Keratinocyte (primary cell): ENCODE results near the gene GNPTAB. TPM values are rescaled to one million over a fixed set of nuclear protein-coding genes. Genes with fewer than 3 reads are reported as not detected.
A peak's percentile ranks its signal among the peaks of the same experiment; 100 is the strongest.
"Not testable (repeated sequence)": the region's sequence is repeated elsewhere in the genome, so short reads cannot be mapped to it uniquely, and the experiment has no call there.

Source experiments
- DNase-seq: peaks from one replicate; pipeline ENCODE4 v3.0.0-alpha.2; 2011; ENCODE audit warnings: low read depth, missing footprints, low spot score
- FAIRE-seq: peaks from 2 replicates; lab custom pipeline; 2011; peaks lifted over from hg19 to GRCh38; lab: Jason Lieb, UNC
- H2AFZ ChIP-seq: 2 replicates; pipeline ENCODE4 v1.6.0; 2012; ENCODE audit warnings: low read length, control low read depth, inconsistent platforms; ENCODE audit not compliant: control insufficient read depth
- H3K27ac ChIP-seq: 2 replicates; pipeline ENCODE4 v1.5.1; 2011; ENCODE audit warnings: low read length; ENCODE audit not compliant: control insufficient read depth, insufficient read depth
- H3K27me3 ChIP-seq: 3 replicates; pipeline ENCODE4 v1.6.0; 2011; ENCODE audit warnings: low read length; ENCODE audit not compliant: control insufficient read depth, insufficient read depth; ENCODE audit errors: extremely low read depth
- H3K36me3 ChIP-seq, 2 experiments: 2 replicates in 1 of 2; 3 replicates in 1 of 2; pipeline ENCODE4 v1.5.1; 2011; ENCODE audit warnings: low read length in 2 of 2, mild to moderate bottlenecking in 1 of 2; ENCODE audit not compliant: control insufficient read depth in 2 of 2, insufficient read depth in 2 of 2; ENCODE audit errors: extremely low read depth in 1 of 2
- H3K4me1 ChIP-seq: 3 replicates; pipeline ENCODE4 v1.5.1; 2011; ENCODE audit warnings: low read length; ENCODE audit not compliant: control insufficient read depth, insufficient read depth; ENCODE audit errors: extremely low read depth
- H3K4me2 ChIP-seq: 3 replicates; pipeline ENCODE4 v1.6.0; 2011; ENCODE audit warnings: low read depth, low read length; ENCODE audit not compliant: control insufficient read depth, insufficient read depth; ENCODE audit errors: extremely low read depth
- H3K4me3 ChIP-seq, 3 experiments: fragments of 200-600 bp in 1 of 3; sonication (generic) in 1 of 3; 2 replicates in 2 of 3; 3 replicates in 1 of 3; pipeline ENCODE4 v1.5.1; 2011 to 2016; ENCODE audit warnings: low read length in 3 of 3, mild to moderate bottlenecking in 3 of 3, control low read depth in 2 of 3, inconsistent platforms in 1 of 3, low read depth in 1 of 3, mixed read lengths in 1 of 3, mixed run types in 1 of 3, moderate library complexity in 1 of 3; ENCODE audit not compliant: control insufficient read depth in 2 of 3, insufficient read depth in 2 of 3; ENCODE audit errors: extremely low read depth in 1 of 3
- H3K79me2 ChIP-seq: 2 replicates; pipeline ENCODE4 v1.6.0; 2012; ENCODE audit warnings: low read length; ENCODE audit not compliant: control insufficient read depth, insufficient read depth
- H3K9ac ChIP-seq: 3 replicates; pipeline ENCODE4 v1.6.0; 2011; ENCODE audit warnings: low read length; ENCODE audit not compliant: control insufficient read depth, insufficient read depth; ENCODE audit errors: extremely low read depth
- H3K9me1 ChIP-seq: 3 replicates; pipeline ENCODE4 v1.6.0; 2011; ENCODE audit warnings: low read length; ENCODE audit not compliant: control insufficient read depth, insufficient read depth; ENCODE audit errors: extremely low read depth
- H3K9me3 ChIP-seq: 2 replicates; pipeline ENCODE4 v1.5.1; 2012; ENCODE audit warnings: low read depth, low read length; ENCODE audit not compliant: control insufficient read depth
- H4K20me1 ChIP-seq: 3 replicates; pipeline ENCODE4 v1.6.0; 2011; ENCODE audit warnings: low read length; ENCODE audit not compliant: control insufficient read depth, insufficient read depth; ENCODE audit errors: extremely low read depth
- CTCF ChIP-seq, 3 experiments: IDR thresholded peaks in 1 of 3; conservative IDR thresholded peaks in 1 of 3; optimal IDR thresholded peaks in 1 of 3; 2 replicates in 2 of 3; 3 replicates in 1 of 3; pipeline versions ENCODE3 to v1.5.1; 2011; ENCODE audit warnings: low read length in 3 of 3, mild to moderate bottlenecking in 3 of 3, moderate library complexity in 2 of 3, control low read depth in 1 of 3, inconsistent platforms in 1 of 3; ENCODE audit not compliant: insufficient read depth in 2 of 3; ENCODE audit errors: extremely low read depth in 1 of 3
- EZH2 ChIP-seq: IDR thresholded peaks from one replicate; pipeline ENCODE4 v1.6.1; 2012; ENCODE audit warnings: inconsistent platforms, mild to moderate bottlenecking, low read length, moderate library complexity
- dilution Hi-C: fragments of 300-500 bp; cut with MboI; formaldehyde crosslinking; loops from one replicate; pipeline ENCODE4 v1.7.0; 2020; ENCODE audit warnings: low sequenced_read_pairs; ENCODE audit not compliant: extremely low pct_ligation_motif_present
- polyA plus RNA-seq, 5 experiments: library from polyadenylated mRNA; depleted of rRNA in 3 of 5; stranded (reverse) in 3 of 5; stranded (forward) in 1 of 5; unstranded in 1 of 5; fragments of >200 nt; gene quantifications; 1 replicate in 1 of 5; 2 replicates in 3 of 5; 3 replicates in 1 of 5; pipeline versions ENCODE4 v1.2.1 to v1.2.3, GENCODE V29; 2011 to 2012; ENCODE audit warnings: missing spikeins in 2 of 5, low read depth in 1 of 5, low replicate concordance in 1 of 5

The GNPTAB gene
- polyA plus RNA-seq, 1 donor (not counting 4 experiments of a cell fraction or from before 2014, with no cell fraction given), result 35.7 TPM

GRCh38 chr12:101737476-101737875, 93.3 kb downstream of the GNPTAB start:
- Histone ChIP-seq H3K4me3 (no peak overlapping the region), H3K9me3 (no peaks in the 10 kb centered on the region), H3K4me1 (no peaks in the 10 kb centered on the region), H2AFZ (no peak overlapping the region), H3K4me2 (no peak overlapping the region), H3K36me3 (peaks cover 0 to 3% of the 10 kb centered on the region in 2 experiments), H3K79me2 (no peaks in the 10 kb centered on the region), H3K27ac (no peak overlapping the region), H3K9me1 (no peaks in the 10 kb centered on the region), H3K9ac (no peak overlapping the region), H4K20me1 (no peaks in the 10 kb centered on the region), H3K27me3 (no peaks in the 10 kb centered on the region)
- TF ChIP-seq CTCF (optimal IDR thresholded peaks at IDR 0.05 in 1 of 3, IDR thresholded peaks at IDR 0.05 in 1 of 3, conservative IDR thresholded peaks at IDR 0.05 in 1 of 3; ENCODE audit: extremely low read depth in 1 of 3, insufficient read depth in 2 of 3, low read length in 3 of 3), result no peak
- no peak for TF ChIP-seq EZH2
- dilution Hi-C loops, result no loop called here
- no peak for DNase-seq
- no peak for FAIRE-seq

- H3K4me3 ChIP-seq, H2AFZ ChIP-seq, H3K27ac ChIP-seq, H3K9me1 ChIP-seq, H3K9me3 ChIP-seq, DNase-seq, H4K20me1 ChIP-seq, H3K4me2 ChIP-seq, dilution Hi-C loops, H3K36me3 ChIP-seq, H3K4me1 ChIP-seq, H3K27me3 ChIP-seq, FAIRE-seq, H3K79me2 ChIP-seq, H3K9ac ChIP-seq: not testable (repeated sequence)
These were observed 96.3 kb downstream of the GNPTAB start for GRCh38 chr12:101734482-101734881.

- no peaks in the 10 kb centered on the region for H3K9me3 ChIP-seq
- H3K27me3 ChIP-seq, result no peaks in the 10 kb centered on the region
- no peak overlapping the region for H2AFZ ChIP-seq
- dilution Hi-C loops, result no loop called here
- no peak overlapping the region for H3K9ac ChIP-seq
- no peaks in the 10 kb centered on the region for H3K36me3 ChIP-seq
- DNase-seq (no peak), FAIRE-seq (peak; percentile 44)
- H3K79me2 ChIP-seq, result no peaks in the 10 kb centered on the region
- H3K27ac ChIP-seq, result no peak overlapping the region
- no peak overlapping the region for H3K4me3 ChIP-seq
- TF ChIP-seq CTCF (optimal IDR thresholded peaks at IDR 0.05 in 1 of 3, IDR thresholded peaks at IDR 0.05 in 1 of 3, conservative IDR thresholded peaks at IDR 0.05 in 1 of 3; ENCODE audit: extremely low read depth in 1 of 3, insufficient read depth in 2 of 3, low read length in 3 of 3) (no peak), EZH2 (no peak)
- H3K4me2 ChIP-seq, result no peak overlapping the region
- no peaks in the 10 kb centered on the region for H3K4me1 ChIP-seq
- H3K9me1 ChIP-seq, result no peaks in the 10 kb centered on the region
- H4K20me1 ChIP-seq, result no peaks in the 10 kb centered on the region
These were observed 97.6 kb downstream of the GNPTAB start for GRCh38 chr12:101733166-101733565.
